ENCODE measurements around the gene VWA5B2.

DNA sequence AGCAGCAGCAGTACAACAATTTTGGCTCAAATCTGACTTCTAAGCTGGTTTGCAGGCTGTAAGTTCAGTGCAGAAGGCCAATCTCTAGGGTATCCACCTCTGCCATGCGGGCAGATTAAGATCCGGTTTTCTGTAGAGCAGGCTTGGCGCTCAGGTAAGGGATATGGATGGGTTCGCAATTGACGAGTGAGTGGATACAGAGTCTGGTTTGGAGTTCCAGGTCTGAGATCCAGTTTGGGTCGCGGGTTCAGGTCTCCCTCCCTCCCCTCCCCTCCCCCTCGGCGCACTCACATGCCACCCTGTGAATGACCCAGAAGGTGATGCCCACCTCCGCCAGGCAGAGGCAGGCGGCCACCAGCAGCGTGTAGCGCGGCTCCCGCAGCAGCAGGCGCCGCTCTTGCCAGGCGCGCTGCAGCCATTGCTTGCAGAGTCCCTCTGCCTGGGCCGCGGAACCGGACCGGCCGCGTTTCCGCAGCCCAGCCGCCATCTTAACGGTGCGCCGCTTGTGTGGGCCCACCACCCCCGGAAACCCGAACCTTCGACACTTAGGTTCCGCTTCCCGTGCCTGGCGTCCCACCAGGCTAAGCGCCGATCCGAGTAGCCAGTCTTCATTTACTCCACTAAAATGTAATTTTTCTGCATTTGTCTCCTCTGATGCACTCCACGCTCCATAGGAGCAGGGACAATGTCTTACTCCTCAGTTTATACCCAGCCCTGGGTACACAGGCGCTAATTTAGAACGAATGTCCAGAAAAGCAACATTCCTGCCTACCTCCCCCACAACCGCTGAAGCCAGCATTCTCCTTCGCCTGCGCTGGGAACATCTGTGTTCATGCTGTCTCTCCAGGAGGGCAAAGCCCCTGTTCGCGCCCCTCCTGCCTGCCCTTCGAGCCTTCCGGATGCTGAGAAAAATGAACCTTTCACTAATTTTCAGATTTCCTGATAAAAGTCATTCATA, 19.3 kb downstream of the VWA5B2 start, which contains the start of gene ALG3:
- TF ChIP-seq, protein P1, sequence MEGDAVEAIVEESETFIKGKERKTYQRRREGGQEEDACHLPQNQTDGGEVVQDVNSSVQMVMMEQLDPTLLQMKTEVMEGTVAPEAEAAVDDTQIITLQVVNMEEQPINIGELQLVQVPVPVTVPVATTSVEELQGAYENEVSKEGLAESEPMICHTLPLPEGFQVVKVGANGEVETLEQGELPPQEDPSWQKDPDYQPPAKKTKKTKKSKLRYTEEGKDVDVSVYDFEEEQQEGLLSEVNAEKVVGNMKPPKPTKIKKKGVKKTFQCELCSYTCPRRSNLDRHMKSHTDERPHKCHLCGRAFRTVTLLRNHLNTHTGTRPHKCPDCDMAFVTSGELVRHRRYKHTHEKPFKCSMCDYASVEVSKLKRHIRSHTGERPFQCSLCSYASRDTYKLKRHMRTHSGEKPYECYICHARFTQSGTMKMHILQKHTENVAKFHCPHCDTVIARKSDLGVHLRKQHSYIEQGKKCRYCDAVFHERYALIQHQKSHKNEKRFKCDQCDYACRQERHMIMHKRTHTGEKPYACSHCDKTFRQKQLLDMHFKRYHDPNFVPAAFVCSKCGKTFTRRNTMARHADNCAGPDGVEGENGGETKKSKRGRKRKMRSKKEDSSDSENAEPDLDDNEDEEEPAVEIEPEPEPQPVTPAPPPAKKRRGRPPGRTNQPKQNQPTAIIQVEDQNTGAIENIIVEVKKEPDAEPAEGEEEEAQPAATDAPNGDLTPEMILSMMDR (conservative IDR thresholded peaks at IDR 0.05; ENCODE audit: low read depth in 2 of 2) = no peak
- peak; percentile 60 for TF ChIP-seq CREB1 (CRISPR knock-in tag; IDR thresholded peaks at IDR 0.05; ENCODE audit: low read depth)
- TF ChIP-seq JUNB (IDR thresholded peaks at IDR 0.05; ENCODE audit: unreplicated experiment) = no peak
- TF ChIP-seq POLR2AphosphoS5 (IDR thresholded peaks at IDR 0.05; ENCODE audit: low read depth) = peak; percentile 90
- TF ChIP-seq EZH2 (IDR thresholded peaks at IDR 0.05; ENCODE audit: low read depth, unreplicated experiment) = no peak
- TF ChIP-seq EZH2phosphoT487 (IDR thresholded peaks at IDR 0.05; ENCODE audit: unreplicated experiment) = no peak
